Skeletal muscle satellite cell (primary cell): Measurements from ENCODE around the gene DGKI.

ENCODE experiments used
- H3K27me3 ChIP-seq: 2 replicates; pipeline ENCODE4 v1.7.0; 2013; ENCODE audit warnings: low read length; ENCODE audit not compliant: control insufficient read depth, insufficient read depth
- H3K36me3 ChIP-seq: 2 replicates; pipeline ENCODE4 v1.7.0; 2013; ENCODE audit warnings: mild to moderate bottlenecking, control low read depth, low read length; ENCODE audit not compliant: insufficient read depth
- H3K4me1 ChIP-seq: 2 replicates; pipeline ENCODE4 v1.7.0; 2013; ENCODE audit warnings: low read length; ENCODE audit not compliant: control insufficient read depth, insufficient read depth
- H3K4me2 ChIP-seq: 2 replicates; pipeline ENCODE4 v1.7.0; 2013; ENCODE audit warnings: mild to moderate bottlenecking, low read length
- H3K4me3 ChIP-seq: 2 replicates; pipeline ENCODE4 v1.7.0; 2013; ENCODE audit warnings: low read length
- H3K9ac ChIP-seq: 2 replicates; pipeline ENCODE4 v1.7.0; 2013; ENCODE audit warnings: mild to moderate bottlenecking, low read depth, low read length, moderate library complexity
- H3K9me3 ChIP-seq: replicated peaks from 2 replicates; pipeline ENCODE4 v1.7.0; 2013; ENCODE audit warnings: mild to moderate bottlenecking, control low read depth, low read length

Gene DGKI

GRCh38 chr7:137411446-137411845, 435.3 kb downstream of the DGKI start:
- Histone ChIP-seq H3K27me3 (no peaks in the 10 kb centered on the region), H3K9ac (no peak overlapping the region), H3K36me3 (peaks cover 8% of the 10 kb centered on the region), H3K4me3 (no peak overlapping the region), H3K4me2 (no peak overlapping the region), H3K4me1 (no peaks in the 10 kb centered on the region), H3K9me3 (no peaks in the 10 kb centered on the region)

GRCh38 chr7:137408126-137408525, 438.6 kb downstream of the DGKI start:
- Histone ChIP-seq H3K4me1 (no peaks in the 10 kb centered on the region), H3K4me2 (no peak overlapping the region), H3K9me3 (no peaks in the 10 kb centered on the region), H3K27me3 (no peaks in the 10 kb centered on the region), H3K36me3 (peaks cover 18% of the 10 kb centered on the region), H3K9ac (no peak overlapping the region), H3K4me3 (no peak overlapping the region)

GRCh38 chr7:137407078-137407477, 439.7 kb downstream of the DGKI start:
- Histone ChIP-seq H3K27me3 (no peaks in the 10 kb centered on the region), H3K36me3 (peaks cover 18% of the 10 kb centered on the region), H3K9me3 (no peaks in the 10 kb centered on the region), H3K4me2 (no peak overlapping the region), H3K4me1 (no peaks in the 10 kb centered on the region), H3K4me3 (no peak overlapping the region), H3K9ac (no peak overlapping the region)

GRCh38 chr7:137404660-137405317, 442.0 kb downstream of the DGKI start:
- Histone ChIP-seq H3K4me1 (peaks cover 9% of the 10 kb centered on the region), H3K9ac (no peak overlapping the region), H3K27me3 (no peaks in the 10 kb centered on the region), H3K4me2 (no peak overlapping the region), H3K4me3 (no peak overlapping the region), H3K36me3 (peaks cover 15% of the 10 kb centered on the region), H3K9me3 (no peaks in the 10 kb centered on the region)

GRCh38 chr7:137403353-137403695, 443.4 kb downstream of the DGKI start:
- H3K4me2 ChIP-seq = no peak overlapping the region
- no peak overlapping the region for H3K4me3 ChIP-seq
- H3K36me3 ChIP-seq = peaks cover 15% of the 10 kb centered on the region
- peaks cover 11% of the 10 kb centered on the region for H3K4me1 ChIP-seq
- H3K9ac ChIP-seq = no peak overlapping the region
- no peaks in the 10 kb centered on the region for H3K9me3 ChIP-seq
- H3K27me3 ChIP-seq = no peaks in the 10 kb centered on the region

- H3K4me1 ChIP-seq = peaks cover 11% of the 10 kb centered on the region
- H3K9me3 ChIP-seq = no peaks in the 10 kb centered on the region
- H3K9ac ChIP-seq = no peak overlapping the region
- no peaks in the 10 kb centered on the region for H3K27me3 ChIP-seq
- no peak overlapping the region for H3K4me3 ChIP-seq
- H3K36me3 ChIP-seq = peaks cover 13% of the 10 kb centered on the region
- no peak overlapping the region for H3K4me2 ChIP-seq
These were observed 444.0 kb downstream of the DGKI start for GRCh38 chr7:137402536-137403352.

GRCh38 chr7:137399827-137400823, 446.6 kb downstream of the DGKI start:
- H3K4me2 ChIP-seq = no peak overlapping the region
- H3K36me3 ChIP-seq = peaks cover 13% of the 10 kb centered on the region
- no peaks in the 10 kb centered on the region for H3K27me3 ChIP-seq
- no peaks in the 10 kb centered on the region for H3K9me3 ChIP-seq
- H3K4me1 ChIP-seq = peaks cover 11% of the 10 kb centered on the region
- H3K4me3 ChIP-seq = no peak overlapping the region
- no peak overlapping the region for H3K9ac ChIP-seq

GRCh38 chr7:137396051-137396450, 450.7 kb downstream of the DGKI start:
- peaks cover 11% of the 10 kb centered on the region for H3K4me1 ChIP-seq
- no peak overlapping the region for H3K4me3 ChIP-seq
- H3K27me3 ChIP-seq = no peaks in the 10 kb centered on the region
- no peak overlapping the region for H3K9ac ChIP-seq
- H3K36me3 ChIP-seq = peaks cover 24% of the 10 kb centered on the region
- no peak overlapping the region for H3K4me2 ChIP-seq
- H3K9me3 ChIP-seq = no peaks in the 10 kb centered on the region

GRCh38 chr7:137395420-137395819, 451.4 kb downstream of the DGKI start:
- no peak overlapping the region for H3K9ac ChIP-seq
- H3K4me2 ChIP-seq = no peak overlapping the region
- H3K4me3 ChIP-seq = no peak overlapping the region
- H3K27me3 ChIP-seq = no peaks in the 10 kb centered on the region
- no peaks in the 10 kb centered on the region for H3K9me3 ChIP-seq
- H3K4me1 ChIP-seq = peaks cover 8% of the 10 kb centered on the region
- peaks cover 31% of the 10 kb centered on the region for H3K36me3 ChIP-seq

- Histone ChIP-seq H3K4me1 (no peaks in the 10 kb centered on the region), H3K27me3 (no peaks in the 10 kb centered on the region), H3K36me3 (peaks cover 39% of the 10 kb centered on the region), H3K9ac (no peak overlapping the region), H3K4me2 (no peak overlapping the region), H3K9me3 (no peaks in the 10 kb centered on the region), H3K4me3 (no peak overlapping the region)
These were observed 453.2 kb downstream of the DGKI start for GRCh38 chr7:137393570-137393969.

- Histone ChIP-seq H3K9ac (no peak overlapping the region), H3K27me3 (no peaks in the 10 kb centered on the region), H3K4me2 (no peak overlapping the region), H3K4me1 (no peaks in the 10 kb centered on the region), H3K4me3 (no peak overlapping the region), H3K9me3 (no peaks in the 10 kb centered on the region), H3K36me3 (peaks cover 28% of the 10 kb centered on the region)
These were observed 456.7 kb downstream of the DGKI start for GRCh38 chr7:137390076-137390475.
